HS-5 (cell line): ENCODE results near the gene STXBP5L.
"Not testable (repeated sequence)": the region's sequence is repeated elsewhere in the genome, so short reads cannot be mapped to it uniquely, and the experiment has no call there.

Source experiments
- DNase-seq: peaks from one replicate; pipeline ENCODE4 v3.0.0-alpha.2; 2012; ENCODE audit warnings: low read depth

STXBP5L gene

GRCh38 chr3:120908030-120908794 is at the start of gene STXBP5L:
TSS of gene STXBP5L (plus strand) at chr3:120908205. CDS start at chr3:120909579, 1,374 bp downstream.
- peak; percentile 31 for DNase-seq

GRCh38 chr3:120858521-120858920 is 49.5 kb upstream of the STXBP5L start:
- DNase-seq: peak; percentile 20

- no peak for DNase-seq
Measured at GRCh38 chr3:120864541-120864940, 43.5 kb upstream of the STXBP5L start.

- no peak for DNase-seq
Measured at GRCh38 chr3:120875507-120875906, 32.5 kb upstream of the STXBP5L start.

GRCh38 chr3:120875989-120876388 is 32.0 kb upstream of the STXBP5L start:
- DNase-seq: no peak

- no peak for DNase-seq
Measured at GRCh38 chr3:120879411-120879810, 28.6 kb upstream of the STXBP5L start.

GRCh38 chr3:120892921-120893320 is 15.1 kb upstream of the STXBP5L start:
- DNase-seq: no peak

GRCh38 chr3:120894316-120895057 is 13.5 kb upstream of the STXBP5L start:
- no peak for DNase-seq

- DNase-seq: not testable (repeated sequence)
Measured at GRCh38 chr3:120901716-120902115, 6.3 kb upstream of the STXBP5L start.

- no peak for DNase-seq
Measured at GRCh38 chr3:120903221-120903620, 4.8 kb upstream of the STXBP5L start.

GRCh38 chr3:120907659-120908029 is 361 bp upstream of the STXBP5L start:
- DNase-seq: no peak

GRCh38 chr3:120908795-120909601 is 993 bp downstream of the STXBP5L start:
- DNase-seq: no peak

- no peak for DNase-seq
Measured at GRCh38 chr3:120909602-120909878, 1.5 kb downstream of the STXBP5L start.

GRCh38 chr3:120926146-120926545 is 18.1 kb downstream of the STXBP5L start:
- no peak for DNase-seq

GRCh38 chr3:120928991-120929390 is 21.0 kb downstream of the STXBP5L start:
- DNase-seq: peak; percentile 18

GRCh38 chr3:120931593-120931992 is 23.6 kb downstream of the STXBP5L start:
- DNase-seq: no peak

- DNase-seq: no peak
Measured at GRCh38 chr3:120956143-120956542, 48.1 kb downstream of the STXBP5L start.

- no peak for DNase-seq
Measured at GRCh38 chr3:120982608-120983320, 74.8 kb downstream of the STXBP5L start.

- no peak for DNase-seq
Measured at GRCh38 chr3:120983321-120983665, 75.3 kb downstream of the STXBP5L start.

- DNase-seq: no peak
Measured at GRCh38 chr3:120983841-120984240, 75.8 kb downstream of the STXBP5L start.

- DNase-seq: no peak
Measured at GRCh38 chr3:120985242-120985641, 77.2 kb downstream of the STXBP5L start.

- no peak for DNase-seq
Measured at GRCh38 chr3:120988994-120989393, 81.0 kb downstream of the STXBP5L start.
